ENCODE data around the gene KRT78. TPM values are rescaled to one million over a fixed set of nuclear protein-coding genes. Genes with fewer than 3 reads are reported as not detected.

KRT78 gene
- total and polyA plus RNA-seq, 2 donors (not counting 1 experiment from before 2014, with no cell fraction given) = not detected

GRCh38 chr12:52800259-52800917, 48.4 kb downstream of the KRT78 start:
- CTCF ChIA-PET = no interaction called here
- H2AFZ ChIP-seq (ENCODE audit: insufficient read depth, low read depth, low read length, poor library complexity, severe bottlenecking) = no peak overlapping the region
- H3K4me1 ChIP-seq (ENCODE audit: control insufficient read depth in 2 of 2, insufficient read depth in 2 of 2, low read length in 2 of 2) = no peaks in the 10 kb centered on the region
- H3K9ac ChIP-seq (ENCODE audit: low read length) = no peak overlapping the region
- H3K27ac ChIP-seq (ENCODE audit: low read length in 2 of 2) = no peak overlapping the region
- DNase-seq (no peak), ATAC-seq (ENCODE audit: low read depth) (no peak)
- no peaks in the 10 kb centered on the region for H3K9me3 Mint-ChIP-seq (ENCODE audit: insufficient read depth)
- H3K27me3 ChIP-seq (replicated peaks in 1 of 4; ENCODE audit: control extremely low read depth in 1 of 4, control insufficient read depth in 3 of 4, insufficient read depth in 4 of 4, low read length in 3 of 4) = peaks cover 0 to 5% (median 2%) of the 10 kb centered on the region in 4 experiments
- no peak overlapping the region for H3K4me3 ChIP-seq (ENCODE audit: control extremely low read depth in 1 of 5, extremely low read depth in 1 of 5, insufficient read depth in 1 of 5, low read depth in 2 of 5, low read length in 4 of 5)
- no peaks in the 10 kb centered on the region for H3K79me2 ChIP-seq (ENCODE audit: control insufficient read depth, insufficient read depth, low read length)
- no peaks in the 10 kb centered on the region for H3K36me3 ChIP-seq (replicated peaks in 1 of 2; ENCODE audit: control extremely low read depth in 1 of 2, control insufficient read depth in 1 of 2, extremely low read depth in 1 of 2, insufficient read depth in 2 of 2, low read length in 1 of 2)
- H3K27ac Mint-ChIP-seq = no peak overlapping the region
- POLR2A ChIA-PET = no interaction called here
- TF ChIP-seq EZH2 (IDR thresholded peaks at IDR 0.05; ENCODE audit: borderline replicate concordance, insufficient read depth, low read depth, low read length, poor library complexity, severe bottlenecking) (no peak), CTCF (IDR thresholded peaks at IDR 0.05) (no peak)
- 90% methylated on average over 1 of the region's 1 CpG for WGBS (ENCODE audit: insufficient coverage)
- H3K4me1 Mint-ChIP-seq = no peaks in the 10 kb centered on the region
- H3K9me3 ChIP-seq (ENCODE audit: control extremely low read depth in 1 of 3, control insufficient read depth in 2 of 3, insufficient read depth in 1 of 3, low read length in 2 of 3) = no peaks in the 10 kb centered on the region
- intact Hi-C loops (cut with micrococcal nuclease) = no loop called here
- no peak overlapping the region for H3K4me3 Mint-ChIP-seq
- no peak overlapping the region for H3K4me2 ChIP-seq (replicated peaks; ENCODE audit: low read depth, low read length, poor library complexity, severe bottlenecking)
- H3K27me3 Mint-ChIP-seq = peaks cover 30% of the 10 kb centered on the region
- no peaks in the 10 kb centered on the region for H4K20me1 ChIP-seq (ENCODE audit: control insufficient read depth, insufficient read depth, low read length, poor library complexity, severe bottlenecking)

GRCh38 chr12:52799505-52800211, 49.1 kb downstream of the KRT78 start:
- Mint-ChIP-seq H3K27me3 (peaks cover 30% of the 10 kb centered on the region), H3K9me3 (ENCODE audit: insufficient read depth) (no peaks in the 10 kb centered on the region), H3K4me1 (no peaks in the 10 kb centered on the region), H3K27ac (no peak overlapping the region), H3K4me3 (no peak overlapping the region)
- ATAC-seq (ENCODE audit: low read depth) (no peak), DNase-seq (no peak)
- Histone ChIP-seq H2AFZ (ENCODE audit: insufficient read depth, low read depth, low read length, poor library complexity, severe bottlenecking) (no peak overlapping the region), H3K27ac (ENCODE audit: low read length in 2 of 2) (no peak overlapping the region), H3K9ac (ENCODE audit: low read length) (no peak overlapping the region), H3K4me1 (ENCODE audit: control insufficient read depth in 2 of 2, insufficient read depth in 2 of 2, low read length in 2 of 2) (no peaks in the 10 kb centered on the region), H3K36me3 (replicated peaks in 1 of 2; ENCODE audit: control extremely low read depth in 1 of 2, control insufficient read depth in 1 of 2, extremely low read depth in 1 of 2, insufficient read depth in 2 of 2, low read length in 1 of 2) (no peaks in the 10 kb centered on the region), H3K4me3 (ENCODE audit: control extremely low read depth in 1 of 5, extremely low read depth in 1 of 5, insufficient read depth in 1 of 5, low read depth in 2 of 5, low read length in 4 of 5) (no peak overlapping the region), H3K27me3 (replicated peaks in 1 of 4; ENCODE audit: control extremely low read depth in 1 of 4, control insufficient read depth in 3 of 4, insufficient read depth in 4 of 4, low read length in 3 of 4) (peaks cover 0 to 5% (median 2%) of the 10 kb centered on the region in 4 experiments), H3K9me3 (ENCODE audit: control extremely low read depth in 1 of 3, control insufficient read depth in 2 of 3, insufficient read depth in 1 of 3, low read length in 2 of 3) (no peaks in the 10 kb centered on the region), H4K20me1 (ENCODE audit: control insufficient read depth, insufficient read depth, low read length, poor library complexity, severe bottlenecking) (no peaks in the 10 kb centered on the region), H3K79me2 (ENCODE audit: control insufficient read depth, insufficient read depth, low read length) (no peaks in the 10 kb centered on the region), H3K4me2 (replicated peaks; ENCODE audit: low read depth, low read length, poor library complexity, severe bottlenecking) (no peak overlapping the region)
- 84% methylated on average over 5 of the region's 5 CpGs for WGBS (ENCODE audit: insufficient coverage)
- intact Hi-C loops (cut with micrococcal nuclease) = no loop called here
- no peak for TF ChIP-seq EZH2 (IDR thresholded peaks at IDR 0.05; ENCODE audit: borderline replicate concordance, insufficient read depth, low read depth, low read length, poor library complexity, severe bottlenecking)
- TF ChIP-seq CTCF (IDR thresholded peaks at IDR 0.05) = no peak
- ChIA-PET POLR2A (no interaction called here), CTCF (no interaction called here)
